Stimulated activated CD4-positive, alpha-beta T cell treated with anti-CD3 and anti-CD28 coated beads, Interleukin-2, amount 100 ng/mL, for 48 hours (primary cell): ENCODE results near the gene KDM5B.

Experiments used
- DNase-seq, 2 donors: peaks; one replicate each; pipeline ENCODE4 v3.0.0-alpha.2; 2020

KDM5B gene

GRCh38 chr1:202710070-202711045 is 97.9 kb downstream of the KDM5B start, which contains the start of gene SYT2:
Gene SYT2, minus strand, starts transcription at chr1:202710454. Its CDS starts 104,682 bp downstream, at chr1:202605772.
- DNase-seq, result no peak

DNA sequence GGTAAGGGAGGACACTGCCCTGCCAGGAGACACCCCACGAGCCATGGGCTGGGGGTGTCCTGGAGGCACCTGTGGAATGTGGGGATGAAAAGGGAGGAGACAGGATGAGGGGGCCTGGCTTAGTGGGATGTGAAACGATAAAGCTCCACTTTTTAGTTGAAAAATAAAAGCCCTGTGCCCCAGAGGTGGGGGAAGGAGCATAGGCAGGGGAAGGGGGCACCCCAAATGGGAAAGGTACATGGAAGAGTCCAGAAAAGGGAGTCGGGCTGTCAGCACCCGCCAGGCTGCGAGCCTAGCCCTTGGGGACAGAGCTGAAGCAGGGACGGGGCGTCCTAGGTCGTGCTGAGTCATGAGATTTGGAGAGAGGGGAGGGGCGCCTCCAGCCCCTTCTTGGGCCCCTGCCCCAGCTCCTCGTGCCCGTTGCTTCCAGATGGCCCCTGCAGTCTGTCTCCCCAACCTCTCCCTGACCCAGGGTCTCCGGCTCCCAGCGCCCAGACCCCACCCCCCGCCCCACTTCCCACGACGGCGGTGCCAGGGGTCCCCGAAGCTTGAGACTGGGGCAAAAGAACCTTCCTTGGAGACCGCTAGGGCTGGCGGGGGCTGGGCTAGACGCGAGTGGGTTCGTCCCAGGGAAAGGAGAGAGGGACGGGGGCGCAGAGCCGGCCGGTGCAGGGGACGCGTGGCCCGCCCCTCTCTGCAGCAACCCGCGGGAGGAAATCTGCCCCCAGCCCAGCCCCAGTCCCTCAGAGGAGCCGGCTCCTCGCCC is 98.8 kb downstream of the KDM5B start:
- no peak for DNase-seq

- no peak for DNase-seq
Observed at GRCh38 chr1:202708456-202709275, 99.6 kb downstream of the KDM5B start.

GRCh38 chr1:202706851-202707250 is 101.4 kb downstream of the KDM5B start:
- DNase-seq, result no peak

GRCh38 chr1:202704601-202705000 is 103.6 kb downstream of the KDM5B start:
- DNase-seq, result no peak

- no peak for DNase-seq
Observed at GRCh38 chr1:202703191-202703590, 105.0 kb downstream of the KDM5B start.

- DNase-seq, result no peak
Observed at GRCh38 chr1:202702088-202702487, 106.1 kb downstream of the KDM5B start.

DNA sequence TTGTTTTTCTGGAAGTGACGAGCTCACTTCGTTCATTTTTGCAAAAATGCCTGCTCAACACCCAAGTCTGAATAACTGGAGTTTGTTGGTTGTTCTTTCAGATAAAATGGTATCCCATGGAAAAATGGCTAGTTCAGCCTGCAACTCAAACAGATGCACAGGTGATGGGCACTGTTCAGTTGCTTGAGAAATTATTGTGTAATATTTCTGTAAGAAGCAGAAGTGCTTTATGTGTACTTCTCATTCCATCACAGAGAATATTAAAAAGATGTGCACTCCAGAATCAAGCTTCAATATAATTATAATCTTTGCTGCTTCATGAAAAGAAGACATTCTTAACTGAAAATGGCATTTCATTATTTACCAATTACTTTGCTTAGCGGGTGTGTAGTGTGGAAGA is 107.0 kb downstream of the KDM5B start:
- no peak for DNase-seq

- DNase-seq, result no peak
Observed at GRCh38 chr1:202700061-202700460, 108.2 kb downstream of the KDM5B start.

GRCh38 chr1:202698276-202698675 is 109.9 kb downstream of the KDM5B start:
- DNase-seq, result no peak

- no peak for DNase-seq
Observed at GRCh38 chr1:202697038-202697437, 111.2 kb downstream of the KDM5B start.

GRCh38 chr1:202694314-202694713 is 113.9 kb downstream of the KDM5B start:
- DNase-seq, result no peak

GRCh38 chr1:202692959-202693555 is 115.2 kb downstream of the KDM5B start:
- DNase-seq, result peak; percentile 56 to 66

DNA sequence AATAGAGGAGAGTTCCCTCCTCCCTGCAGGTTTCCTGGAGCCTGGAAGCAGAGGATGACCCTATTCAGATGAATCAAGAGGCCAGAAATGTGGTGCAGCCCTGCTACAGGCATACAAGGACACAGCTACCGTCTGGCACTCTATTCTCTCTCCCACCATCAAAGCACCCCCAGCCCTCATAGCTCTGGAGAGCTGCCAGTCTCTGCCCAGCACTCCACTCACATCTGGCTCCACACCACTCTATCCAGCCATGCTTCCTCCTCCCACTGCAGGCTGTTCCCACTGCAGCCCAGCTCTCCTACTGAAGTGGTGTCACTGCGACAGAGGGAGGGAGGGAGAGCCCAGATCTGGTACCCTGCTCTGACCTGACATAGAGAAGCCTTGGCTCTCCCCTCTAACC is 116.4 kb downstream of the KDM5B start:
- no peak for DNase-seq

DNA sequence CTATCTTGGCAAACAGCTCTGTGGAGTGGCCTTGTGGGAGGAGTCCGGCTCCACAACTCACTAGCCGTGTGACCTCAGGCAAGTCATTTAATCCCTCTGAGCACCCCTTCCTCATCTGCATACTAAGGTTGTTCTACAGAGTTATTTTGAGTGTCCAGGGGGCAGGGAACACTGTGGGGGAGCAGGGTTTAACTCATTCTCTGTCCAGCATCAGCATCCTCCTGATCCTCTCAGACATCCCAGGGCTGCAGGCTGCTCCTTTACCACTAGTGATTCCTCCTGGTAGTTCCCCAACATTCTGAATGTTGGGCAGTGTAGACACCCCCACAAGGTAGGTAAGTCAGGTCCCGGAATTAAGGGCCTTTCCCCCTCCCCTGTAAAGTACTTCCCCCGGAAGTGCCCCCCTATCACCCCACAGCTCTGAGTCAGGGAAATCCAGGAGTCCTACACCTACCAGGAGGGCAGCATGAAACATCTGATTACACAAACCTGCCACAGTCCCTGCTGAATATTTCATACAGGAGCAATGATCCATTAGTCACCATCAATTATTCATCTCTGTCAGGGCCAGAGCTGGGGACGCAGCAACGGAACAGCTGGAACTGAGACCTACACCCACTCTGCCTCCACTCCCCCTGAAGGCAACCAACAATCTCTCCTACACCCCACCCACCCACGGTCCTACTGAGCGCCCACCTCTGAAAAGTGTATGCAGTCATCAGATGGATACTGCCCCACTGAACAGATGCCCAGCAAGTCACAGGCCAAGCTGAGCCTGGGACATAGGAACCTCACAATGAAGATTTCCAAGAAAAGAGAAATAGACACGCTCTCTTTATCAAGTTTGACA is 118.5 kb downstream of the KDM5B start:
- DNase-seq, result no peak

DNA sequence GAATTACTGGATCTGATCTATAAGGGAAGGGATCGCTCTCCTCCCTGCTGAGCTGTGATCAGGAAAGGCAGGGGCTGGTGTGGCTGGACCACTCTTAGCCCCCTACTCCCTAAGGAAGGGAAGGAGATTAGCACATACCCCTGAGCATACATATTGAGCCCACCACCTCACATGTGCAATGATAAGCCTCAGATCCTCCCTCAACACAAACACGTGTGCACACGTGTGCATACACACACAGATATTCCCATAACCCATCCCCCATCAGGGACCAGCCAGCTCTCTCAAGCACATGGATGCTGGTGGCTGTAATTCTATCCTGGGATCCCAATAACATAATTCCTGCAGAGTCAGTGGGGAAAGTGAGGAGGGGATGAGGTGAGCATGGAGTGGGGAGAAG is 119.1 kb downstream of the KDM5B start:
- DNase-seq, result no peak

- no peak for DNase-seq
Observed at GRCh38 chr1:202688401-202688800, 119.8 kb downstream of the KDM5B start.

DNA sequence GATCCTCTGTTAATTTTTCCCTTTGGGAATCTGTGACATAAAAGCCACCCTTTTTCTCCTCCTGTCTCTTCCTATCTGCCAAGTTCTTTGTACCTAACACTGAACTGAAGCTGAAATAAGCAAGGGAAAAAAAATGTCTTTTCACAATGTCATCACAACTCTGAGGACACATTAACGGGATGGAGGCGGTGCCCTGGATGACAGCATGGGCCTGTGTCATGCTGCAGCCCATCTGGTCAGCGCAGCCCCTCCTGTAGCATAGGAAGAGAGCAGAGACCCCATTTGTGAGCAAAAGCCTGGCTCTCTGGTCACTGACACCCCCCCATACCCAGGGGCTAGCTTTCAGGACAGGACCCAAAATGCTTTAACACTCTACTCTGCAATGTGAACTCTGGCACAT is 120.4 kb downstream of the KDM5B start:
- no peak for DNase-seq

GRCh38 chr1:202687370-202687769 is 120.9 kb downstream of the KDM5B start:
- no peak for DNase-seq

GRCh38 chr1:202685641-202686040 is 122.6 kb downstream of the KDM5B start:
- DNase-seq, result no peak

DNA sequence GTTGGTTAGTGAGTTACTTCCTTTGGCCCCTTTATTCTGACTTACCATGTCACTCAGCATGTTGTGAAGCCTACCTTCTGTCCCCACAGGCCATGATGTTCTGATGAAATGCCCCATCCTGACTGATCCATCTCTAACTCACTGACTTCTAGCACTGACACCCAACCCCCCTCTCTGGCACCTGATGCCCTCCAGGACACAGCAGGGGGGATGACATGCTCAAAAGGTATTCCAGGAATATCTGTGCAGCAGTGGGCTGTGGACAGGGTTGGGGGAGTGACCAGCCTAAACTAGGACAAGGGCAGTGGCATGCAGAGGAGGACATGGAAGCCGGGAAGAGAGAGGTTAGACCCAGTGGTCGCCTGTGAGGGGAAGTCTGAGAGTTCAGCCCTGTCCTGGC is 123.5 kb downstream of the KDM5B start:
- DNase-seq, result no peak

GRCh38 chr1:202683029-202683428 is 125.2 kb downstream of the KDM5B start:
- no peak for DNase-seq
